Hematopoietic multipotent progenitor cell treated with erythropoietin and hydrocortisone succinate and interleukin-3 and kit ligand, for 15 days (in vitro differentiated cells): Measurements from ENCODE around the gene BICDL2.

Experiments used
- DNase-seq: peaks from one replicate; pipeline ENCODE4 v3.0.0-alpha.2; 2015; ENCODE audit warnings: low spot score

Gene BICDL2

DNA sequence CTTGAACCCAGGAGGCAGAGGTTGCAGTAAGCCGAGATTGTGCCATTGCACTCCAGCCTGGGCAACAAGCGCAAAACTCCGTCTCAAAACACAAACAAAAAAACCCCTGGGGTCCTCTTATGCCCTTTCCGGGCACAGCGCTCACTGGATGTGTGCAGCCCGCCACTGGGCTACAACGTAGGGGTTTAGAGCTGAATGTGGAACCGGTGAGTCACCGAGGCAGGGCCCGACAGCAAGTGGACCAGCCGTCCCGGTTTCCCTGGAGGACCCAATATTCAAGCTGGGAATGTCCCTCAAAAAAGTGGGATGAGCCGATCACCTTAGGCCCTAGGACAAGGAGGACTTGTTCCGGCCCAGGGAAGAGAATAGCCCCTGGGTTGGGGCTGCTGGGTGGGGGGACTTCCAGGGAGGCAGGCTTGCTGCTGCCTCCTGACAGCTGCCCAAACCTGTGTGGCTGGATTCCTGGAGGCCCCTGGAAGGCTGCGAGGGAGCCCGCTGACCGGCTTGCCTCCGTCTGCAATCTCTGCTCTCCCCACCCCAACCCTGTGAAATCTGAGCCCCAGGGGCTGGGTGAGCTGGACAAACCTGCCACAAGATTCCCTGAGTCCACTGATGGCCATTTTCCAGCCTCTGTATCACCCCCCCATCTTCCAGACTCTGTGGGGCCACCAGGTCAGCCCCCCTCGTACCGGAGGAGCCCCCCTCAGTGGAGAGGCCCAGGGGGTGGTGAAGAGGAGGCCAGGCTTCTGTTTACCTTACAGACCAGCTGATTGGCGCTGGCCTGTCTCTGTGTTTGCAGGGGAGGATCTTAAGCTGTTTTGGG, 27.0 kb downstream of the BICDL2 start:
- no peak for DNase-seq

DNA sequence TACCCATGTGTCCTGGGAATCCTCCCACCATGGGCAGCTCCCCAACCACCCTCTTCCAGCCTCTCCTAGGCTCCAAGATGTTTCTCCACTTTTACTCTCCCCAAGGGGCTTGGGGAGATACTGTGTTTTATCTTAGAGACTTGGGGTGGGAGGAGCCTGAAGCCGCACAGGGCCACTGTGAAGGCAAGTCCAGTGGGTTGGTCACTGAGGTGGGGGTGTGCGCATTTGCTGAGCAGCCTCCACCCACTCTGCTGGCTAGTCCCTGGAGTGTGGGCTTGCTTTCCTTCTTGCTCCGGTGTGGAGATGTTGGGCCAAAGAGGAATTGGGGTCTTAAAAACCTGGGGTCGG, 28.1 kb downstream of the BICDL2 start:
- DNase-seq: no peak

DNA sequence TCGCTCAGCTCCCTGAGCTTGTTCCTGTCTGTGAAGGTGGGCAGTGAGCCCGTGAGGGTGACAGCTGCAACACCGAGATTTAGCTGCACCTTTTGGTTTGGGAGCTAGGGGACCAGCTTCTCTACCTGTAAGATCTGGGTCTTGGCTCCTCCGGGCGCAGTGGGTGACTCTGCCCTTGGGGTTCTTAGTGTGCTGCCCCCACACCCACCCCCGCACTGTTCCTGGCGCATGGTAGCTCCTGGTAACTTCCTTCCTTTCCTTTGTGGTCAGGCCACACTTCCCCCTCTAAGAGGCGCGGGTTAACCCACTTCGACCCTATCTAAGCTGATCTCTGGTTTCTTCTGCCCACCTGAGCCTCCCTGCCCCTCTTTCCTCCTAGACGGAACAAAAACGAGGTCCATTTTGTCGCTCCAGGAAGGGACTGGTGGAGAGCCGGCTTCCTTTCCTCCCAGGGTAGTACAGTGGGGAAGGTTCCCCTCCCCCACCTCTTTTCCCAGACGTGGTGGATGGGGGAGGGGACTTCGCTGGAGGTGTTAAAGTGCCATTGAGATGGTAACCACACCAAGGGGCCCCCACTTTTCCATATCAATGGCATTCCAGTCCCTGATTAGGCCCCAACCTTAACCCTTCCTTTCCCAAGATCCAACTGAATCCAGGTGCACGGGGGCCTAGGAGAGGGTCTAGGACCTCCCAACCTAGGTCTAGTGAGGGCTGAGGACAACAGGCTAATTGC, 28.6 kb downstream of the BICDL2 start:
- no peak for DNase-seq

DNA sequence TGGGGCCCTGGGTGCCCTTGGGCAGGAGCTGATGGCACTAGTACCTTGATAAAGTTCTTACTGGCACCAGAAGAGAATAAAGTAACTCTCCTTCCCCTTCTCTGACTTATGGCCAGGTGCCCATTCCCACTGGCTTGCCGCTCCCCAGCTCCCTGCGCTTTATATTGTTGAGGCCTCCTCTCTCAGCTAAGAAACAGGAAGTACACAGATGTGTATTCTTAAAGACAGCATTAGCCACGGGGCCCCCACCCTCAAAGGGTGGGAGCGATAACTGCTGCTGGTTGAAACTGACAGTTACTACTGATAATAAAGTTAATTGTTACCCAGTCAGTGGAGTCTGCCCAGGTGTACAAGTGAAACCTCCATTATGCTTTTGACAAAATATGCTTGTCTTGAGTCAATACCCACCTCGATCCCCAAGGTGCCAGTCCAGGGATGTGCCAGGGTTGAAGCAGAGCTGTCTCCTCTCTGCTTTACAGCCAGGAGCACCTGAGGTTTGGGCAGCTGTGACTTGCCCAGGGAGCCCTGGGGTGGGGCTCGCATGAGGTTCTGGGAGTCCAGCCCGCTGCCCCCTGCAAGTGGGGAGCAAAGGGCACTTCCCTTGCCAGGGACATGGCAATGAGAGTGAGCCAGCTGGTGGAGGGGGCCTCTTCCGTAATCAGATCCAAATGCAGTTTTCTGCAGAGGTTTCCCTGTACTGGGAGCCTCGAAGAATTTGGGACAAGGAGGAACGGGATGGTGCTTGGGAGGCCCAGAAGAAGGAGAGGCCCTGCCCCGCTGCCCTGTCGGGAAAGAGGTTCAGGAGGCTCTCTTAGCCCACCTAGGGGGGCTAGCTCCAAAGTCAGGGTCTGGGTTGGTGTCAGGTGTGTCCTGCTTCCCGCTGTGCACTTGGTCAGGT, 29.4 kb downstream of the BICDL2 start:
- no peak for DNase-seq

DNA sequence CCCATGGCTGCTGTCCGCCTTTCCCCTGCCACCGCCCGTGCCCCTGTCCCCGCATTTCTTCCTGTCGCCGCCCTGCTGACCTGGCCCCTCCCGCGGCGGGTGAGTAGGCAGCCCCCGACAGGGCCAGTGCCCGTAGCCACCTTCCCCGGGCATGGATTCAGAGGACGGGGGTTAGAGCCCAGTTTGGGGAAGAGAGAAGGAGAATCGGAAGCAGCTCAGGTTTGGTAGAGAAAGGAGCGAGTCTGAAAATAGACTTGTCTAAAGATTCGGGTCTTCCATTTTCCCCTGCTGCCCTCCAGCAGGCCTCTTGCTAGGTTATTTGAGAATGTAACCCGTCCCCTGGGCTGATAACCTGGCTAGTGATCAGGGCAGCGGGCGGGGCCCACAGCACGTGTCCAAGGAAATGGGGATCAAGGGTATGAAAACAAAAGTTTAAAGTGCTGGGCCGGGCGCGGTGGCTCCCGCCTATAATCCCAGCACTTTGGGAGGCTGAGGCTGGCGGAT, 31.9 kb downstream of the BICDL2 start:
- peak; percentile 24 for DNase-seq

DNA sequence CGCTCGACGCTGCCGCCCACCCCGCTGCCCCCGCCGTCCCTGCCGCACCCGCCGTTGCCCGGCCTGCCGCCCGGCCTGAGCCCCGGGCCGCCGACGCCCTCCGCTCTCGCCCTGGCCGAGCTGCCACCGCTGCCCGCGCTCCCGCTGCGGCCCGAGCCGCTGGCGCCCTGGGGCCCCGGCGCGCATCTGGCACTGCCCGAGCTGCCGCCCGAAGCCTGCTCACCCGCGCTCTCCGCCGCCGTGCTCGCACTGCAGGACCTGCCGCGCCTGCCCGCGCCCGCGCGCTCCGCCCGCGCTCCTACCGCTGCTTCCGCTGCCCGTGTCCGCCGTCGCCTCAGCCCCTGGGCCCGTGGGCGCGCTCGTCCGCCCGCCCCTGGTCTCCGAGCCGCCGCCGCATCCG, 32.4 kb downstream of the BICDL2 start:
- DNase-seq: peak; percentile 23

DNA sequence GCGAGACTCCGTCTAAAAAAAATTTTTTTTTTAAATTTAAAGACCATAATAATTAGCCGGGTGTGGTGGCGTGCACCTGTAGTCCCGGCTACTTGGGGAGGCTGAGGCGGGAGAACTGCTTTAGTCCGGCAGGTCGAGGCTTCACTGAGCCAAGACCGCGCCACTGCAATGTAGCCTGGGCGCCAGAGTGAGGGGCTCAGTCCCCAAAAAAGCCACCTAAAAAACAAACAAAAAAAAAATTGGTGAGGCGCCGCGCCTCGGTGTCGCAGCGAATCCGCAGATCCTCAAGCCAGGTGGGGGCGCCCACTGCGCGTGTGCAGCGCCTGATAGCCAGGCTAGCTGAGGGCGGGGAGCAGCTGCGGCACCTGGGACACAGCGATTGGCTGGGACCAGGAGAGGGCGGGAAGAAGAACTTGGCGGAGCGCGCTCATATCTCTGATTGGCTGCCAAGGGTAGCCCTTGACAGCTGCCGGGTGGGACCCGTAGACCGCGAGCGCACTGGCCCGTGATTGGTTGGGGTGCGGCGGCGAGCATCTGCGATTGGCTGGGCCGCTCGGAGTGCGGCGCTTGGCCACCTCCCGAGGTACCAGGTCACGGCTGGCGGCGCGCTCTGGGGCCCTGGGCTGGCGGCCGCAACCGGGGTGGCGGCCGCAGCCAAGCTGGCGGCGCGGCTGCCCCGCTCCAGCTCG, 33.0 kb downstream of the BICDL2 start:
- peak; percentile 100 for DNase-seq

DNA sequence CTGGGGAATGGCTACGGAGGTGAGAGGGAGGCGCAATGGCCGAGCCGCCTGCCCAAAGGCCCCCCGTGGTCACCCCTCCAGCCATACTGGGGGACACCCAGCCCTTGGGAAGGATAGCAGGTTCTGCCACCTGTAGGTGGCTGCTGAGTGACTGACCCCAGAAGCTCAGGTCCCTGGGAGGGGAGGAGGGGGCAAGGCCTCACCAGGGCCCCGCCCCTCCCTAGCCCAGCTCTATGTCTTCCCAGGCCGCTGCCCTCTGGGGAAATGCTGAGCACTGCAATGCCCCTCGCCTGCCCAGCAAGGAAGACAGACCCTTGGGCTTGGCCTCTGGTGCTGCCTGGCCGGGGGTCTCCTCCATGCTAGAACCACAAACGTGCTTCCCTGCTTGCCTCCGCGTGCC, 35.4 kb downstream of the BICDL2 start:
- DNase-seq: no peak

DNA sequence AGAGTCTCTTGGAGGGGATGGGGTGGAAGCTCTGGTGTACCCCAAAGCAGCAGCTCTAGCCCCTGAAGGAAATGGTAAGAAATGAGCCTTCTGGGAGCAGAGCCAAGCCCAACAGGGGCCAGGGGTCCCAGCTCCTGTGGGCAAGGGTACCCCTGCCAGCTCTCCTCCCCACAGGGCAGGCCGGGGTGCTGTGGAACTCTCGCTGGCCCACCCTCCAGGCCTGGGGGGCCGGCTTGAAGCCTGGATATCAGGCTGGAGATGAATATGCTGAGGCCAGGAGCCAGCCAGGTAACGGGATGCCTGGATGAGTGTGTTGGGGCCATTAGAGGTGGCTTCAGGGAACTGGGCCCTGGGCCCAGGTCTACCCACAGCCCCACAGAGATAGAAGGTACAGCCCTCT, 36.2 kb downstream of the BICDL2 start:
- no peak for DNase-seq

DNA sequence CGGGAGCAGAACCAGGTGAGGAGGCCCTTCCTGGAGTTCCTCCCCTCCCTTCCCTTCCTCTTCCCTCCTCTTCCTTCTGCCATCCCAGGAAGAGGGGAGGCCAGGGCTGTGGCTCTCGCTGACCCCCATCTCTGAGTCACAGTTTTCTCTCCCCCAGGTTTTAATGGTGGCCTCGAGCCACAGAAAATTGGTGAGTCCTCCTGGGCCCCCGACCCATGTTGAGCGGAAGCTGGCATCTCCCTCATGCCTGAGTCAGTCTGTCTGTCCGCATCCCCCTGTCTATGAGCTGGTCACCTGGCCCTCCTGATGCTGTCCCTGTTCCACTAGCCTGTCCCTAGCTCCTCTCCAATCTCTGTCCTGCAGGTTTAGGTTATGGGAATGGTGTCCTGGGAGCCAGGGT, 36.8 kb downstream of the BICDL2 start:
- DNase-seq: no peak

DNA sequence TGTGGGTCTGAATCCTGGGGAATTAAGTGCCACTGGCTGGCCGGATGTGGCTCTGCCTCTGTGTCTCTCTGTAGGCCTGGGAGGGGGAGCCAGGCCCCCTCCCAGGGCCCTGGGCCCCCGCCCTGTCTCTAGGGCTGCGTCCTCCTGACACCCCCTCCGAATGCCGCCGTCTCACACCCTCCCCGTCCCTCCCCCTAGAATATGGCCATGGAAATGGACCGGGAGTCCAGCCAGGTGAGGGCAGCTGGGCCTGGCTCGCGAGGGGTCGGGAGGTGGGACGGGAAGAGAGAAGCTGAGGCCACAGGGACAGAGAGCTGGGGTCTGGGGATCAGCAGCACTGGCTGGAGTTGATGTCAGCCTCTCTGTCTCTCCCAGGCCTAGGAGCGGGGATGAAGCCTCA, 40.4 kb downstream of the BICDL2 start:
- no peak for DNase-seq

DNA sequence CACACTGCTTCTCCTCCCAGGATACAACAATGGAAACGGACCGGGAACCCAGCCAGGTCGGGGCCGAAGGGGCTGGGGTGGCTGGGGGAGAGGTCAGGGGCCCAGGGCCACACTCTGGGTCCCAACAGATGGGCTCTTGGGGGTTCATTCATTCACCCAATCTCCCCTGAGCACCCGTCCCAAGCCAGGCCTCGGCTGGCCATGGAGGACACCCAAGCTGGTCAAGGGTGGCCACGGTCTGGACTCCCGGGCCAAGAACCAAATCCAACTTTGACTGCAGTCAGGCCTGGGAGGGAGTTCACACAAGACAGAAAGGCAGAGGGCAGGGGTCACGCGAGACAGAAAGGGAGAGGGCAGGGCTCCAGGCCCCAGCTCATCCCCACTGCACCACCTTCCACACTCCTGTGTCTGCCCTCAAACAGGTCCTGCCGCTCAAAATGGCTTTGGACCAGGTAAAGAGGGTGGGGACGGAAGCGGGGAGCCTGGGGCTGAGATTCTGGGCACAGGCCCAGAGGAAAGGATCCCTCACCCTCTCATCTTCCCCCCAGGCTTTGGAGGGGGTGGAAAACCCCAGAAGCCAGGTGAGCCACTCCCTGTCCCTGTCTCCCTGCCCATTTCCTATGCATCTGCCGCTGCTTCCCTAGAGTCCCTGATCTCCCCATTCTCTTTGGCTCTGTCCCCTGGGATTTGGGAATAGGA, 44.2 kb downstream of the BICDL2 start:
- DNase-seq: no peak

DNA sequence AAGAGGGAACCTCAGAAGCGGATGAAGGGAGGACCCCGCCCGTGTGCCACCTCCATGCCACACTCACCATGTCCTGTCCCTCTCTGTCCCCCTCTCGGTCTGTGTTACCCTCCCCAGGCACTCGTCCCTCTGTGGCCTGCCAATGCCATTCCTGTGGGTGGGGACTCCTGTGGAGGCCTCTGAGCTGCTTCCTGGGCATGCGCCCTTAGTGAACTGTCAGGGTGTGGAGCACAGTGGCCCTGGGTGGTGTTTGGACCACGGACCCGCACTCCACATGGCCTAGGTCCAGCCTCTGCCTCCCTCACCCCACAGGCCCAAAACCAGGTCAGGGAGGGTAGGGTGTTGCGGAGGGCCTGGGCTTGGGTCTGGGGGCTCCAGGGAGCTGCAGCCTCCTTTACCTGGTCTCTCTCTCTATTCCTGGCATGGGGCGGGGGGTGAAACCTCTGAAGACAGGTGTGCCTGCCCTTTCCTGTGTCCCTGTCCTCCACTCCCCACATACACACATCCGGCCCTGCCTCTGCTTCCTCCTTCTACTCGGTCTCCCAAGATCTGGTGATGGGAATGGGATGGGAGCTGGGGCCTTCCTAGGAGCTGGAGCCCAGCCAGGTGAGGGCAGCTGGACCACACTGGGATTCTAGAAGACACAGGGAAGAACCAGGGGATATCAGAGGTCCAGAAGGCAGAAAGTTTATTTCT, 45.0 kb downstream of the BICDL2 start:
- no peak for DNase-seq

DNA sequence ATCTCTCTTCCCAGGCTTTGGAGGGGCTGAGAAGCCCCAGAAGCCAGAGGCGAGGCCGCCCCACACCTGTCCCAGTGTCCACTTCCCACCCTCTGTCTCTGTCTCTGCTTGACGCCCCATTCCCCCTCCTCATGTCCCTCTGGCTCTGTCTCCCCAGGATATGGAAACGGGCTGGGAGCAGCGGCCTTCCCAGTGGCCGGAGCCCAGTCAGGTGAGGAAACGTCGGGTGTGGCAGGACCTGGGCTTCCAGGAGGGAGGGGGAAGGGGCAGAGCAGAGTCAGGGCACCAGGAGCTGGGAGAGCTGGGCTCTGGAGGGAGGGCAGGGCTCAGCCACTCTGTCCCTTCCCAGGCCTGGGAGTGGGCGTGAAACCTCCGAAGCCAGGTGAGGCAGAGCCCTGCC, 45.9 kb downstream of the BICDL2 start:
- DNase-seq: no peak

DNA sequence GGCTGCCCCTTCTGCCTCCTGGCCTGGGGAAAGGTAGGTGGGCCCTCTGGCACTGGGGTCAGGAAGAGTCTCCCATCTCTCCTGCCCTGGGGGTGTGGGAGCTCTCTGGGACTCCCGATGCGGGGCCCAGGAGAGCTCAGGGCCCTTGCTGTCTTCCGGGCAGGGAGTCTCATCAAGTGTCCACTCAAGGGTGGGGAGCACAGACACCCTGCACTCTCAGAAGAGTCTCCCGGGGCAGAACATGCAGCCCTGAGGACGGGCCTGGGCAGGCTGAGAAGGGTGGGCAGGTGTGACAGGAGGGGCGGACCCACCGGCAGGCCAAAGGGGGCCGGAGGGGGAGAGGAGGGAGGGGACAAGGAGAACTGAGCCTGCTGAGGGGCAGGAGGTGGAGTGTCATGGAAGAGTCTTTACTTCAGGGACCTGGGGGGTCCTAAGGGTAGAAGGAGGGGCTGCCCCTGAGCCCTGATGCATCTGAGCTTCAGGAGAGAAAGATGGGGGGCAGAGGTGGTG, 48.1 kb downstream of the BICDL2 start:
- DNase-seq: no peak

DNA sequence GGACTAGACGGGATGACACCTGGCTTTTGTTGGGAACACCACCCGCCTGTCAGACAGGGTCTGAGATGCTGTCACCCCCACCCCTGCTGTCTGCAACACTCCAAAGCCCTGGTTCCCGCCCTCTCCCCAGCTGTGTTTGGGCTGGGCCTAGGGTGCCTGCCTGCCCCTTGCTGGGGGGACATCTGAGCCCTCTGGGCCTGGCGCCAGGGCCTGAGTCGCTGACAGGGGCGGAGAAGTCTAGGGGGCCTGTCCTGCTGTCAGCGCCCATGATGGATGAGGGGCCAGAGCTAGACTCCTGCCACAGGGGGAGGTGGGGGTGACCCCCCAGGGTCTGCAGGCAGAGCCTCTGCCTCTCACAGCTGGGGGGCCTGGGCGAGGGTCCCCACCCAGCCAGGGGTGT, 48.9 kb downstream of the BICDL2 start:
- DNase-seq: no peak

DNA sequence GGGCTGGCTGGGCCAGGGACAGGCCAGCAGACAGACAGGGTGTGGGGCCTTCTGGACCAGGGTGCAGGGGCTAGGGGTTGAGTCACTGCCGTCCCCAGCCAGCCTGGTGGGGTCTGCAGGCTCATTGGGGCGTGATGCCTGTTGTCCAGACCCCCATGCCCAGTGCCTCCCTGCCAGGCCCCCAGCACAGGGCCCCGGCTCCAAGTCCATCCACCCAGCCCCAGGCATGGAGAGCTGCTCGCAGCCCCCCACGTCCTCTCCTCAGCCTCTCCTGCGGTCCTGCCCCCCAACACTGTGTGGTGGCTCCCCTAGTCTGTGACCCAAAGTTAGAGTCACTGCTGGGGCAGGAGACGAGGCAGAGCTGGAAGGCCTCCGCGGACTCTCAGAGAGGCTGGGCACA, 49.5 kb downstream of the BICDL2 start:
- no peak for DNase-seq

DNA sequence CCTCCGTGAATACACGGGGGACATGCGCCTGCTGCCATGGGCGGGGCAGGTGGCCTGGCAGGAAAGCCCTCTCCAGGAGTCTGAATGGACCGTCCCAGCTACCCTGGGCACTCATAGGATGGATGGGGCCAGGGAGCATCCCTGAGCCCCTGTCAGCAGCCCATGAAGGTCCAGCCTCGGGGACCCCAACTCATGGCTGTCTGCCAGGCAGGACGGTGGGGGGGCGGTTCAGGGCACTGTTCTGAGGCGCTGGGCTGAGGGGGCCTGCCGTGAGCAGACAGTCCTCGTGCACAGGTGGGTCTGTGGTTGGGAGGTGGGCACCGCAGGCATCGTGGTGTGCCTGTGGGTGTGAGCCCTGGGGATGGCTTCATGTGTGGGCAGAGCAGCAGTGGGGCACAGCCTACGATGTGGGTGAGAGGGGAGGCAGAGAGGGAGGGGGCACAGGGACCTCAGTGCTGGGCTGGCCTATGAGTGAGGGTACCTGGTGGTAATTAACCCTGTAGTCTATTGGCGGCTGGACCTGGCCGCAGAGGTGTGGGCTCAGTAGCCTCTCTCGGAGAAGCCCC, 50.0 kb downstream of the BICDL2 start:
- DNase-seq: no peak

DNA sequence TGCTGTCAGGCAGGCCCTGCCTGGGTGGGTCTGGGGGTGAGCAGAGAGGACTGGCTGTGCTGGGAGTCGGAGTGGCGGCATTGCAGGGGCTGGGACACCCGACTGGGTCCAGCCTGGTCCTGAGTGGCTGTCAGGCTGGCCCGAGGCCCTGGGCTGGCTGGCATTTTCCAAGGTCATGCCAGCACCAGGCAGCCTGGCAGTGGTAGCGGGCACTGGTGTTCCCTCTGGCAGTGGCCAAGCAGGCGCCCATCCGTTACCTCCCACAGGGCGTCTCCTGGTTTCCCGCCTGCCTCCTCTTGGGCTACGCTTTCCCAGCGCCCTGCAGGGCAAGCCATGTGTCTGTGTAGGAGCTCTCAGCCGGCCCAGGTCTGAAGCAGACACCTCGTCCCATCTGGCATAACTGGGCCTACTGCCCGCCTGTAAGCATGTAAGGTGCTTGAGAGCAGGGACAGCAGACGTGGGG, 50.8 kb downstream of the BICDL2 start:
- DNase-seq: no peak

DNA sequence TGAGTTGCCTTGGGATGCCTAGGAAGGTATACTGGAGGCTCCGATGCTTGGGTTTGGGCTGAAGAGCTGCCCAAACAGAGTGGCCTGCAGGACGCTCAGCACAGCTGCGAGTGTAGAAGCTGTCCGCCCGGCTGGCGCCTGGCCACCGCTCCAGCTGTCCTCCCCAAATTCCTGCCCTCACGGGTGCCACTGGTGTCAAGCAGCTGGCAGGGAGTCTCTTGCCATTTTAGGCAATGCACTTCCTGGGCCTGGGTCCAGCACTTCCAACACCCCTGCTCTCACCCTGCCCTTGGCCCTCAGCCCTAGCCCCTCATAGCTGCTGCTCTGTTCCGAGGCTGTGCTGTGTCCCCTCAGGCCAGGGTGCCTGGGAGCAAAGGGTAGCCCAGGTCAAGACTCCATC, 51.3 kb downstream of the BICDL2 start:
- no peak for DNase-seq
